ENCODE results near the gene TMEM247.

DNA sequence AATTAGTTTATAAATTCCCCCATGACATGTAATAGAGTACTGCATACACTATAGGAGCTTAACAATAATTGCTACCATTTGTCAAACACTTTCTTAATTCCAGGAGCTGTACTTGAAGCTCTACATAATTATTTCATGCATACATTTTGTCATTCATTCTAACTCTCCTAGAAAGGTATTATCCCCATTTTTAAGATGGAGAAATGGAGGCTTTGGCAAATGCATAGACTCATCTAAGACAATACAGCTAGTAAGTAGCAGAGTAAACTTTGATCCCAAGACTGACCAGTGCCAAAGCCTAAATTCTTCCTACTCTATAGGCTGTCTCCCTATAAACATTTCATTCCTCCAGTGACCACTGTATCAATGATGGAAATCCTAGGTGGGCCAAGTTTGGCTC is 42.6 kb upstream of the TMEM247 start:
- TF ChIP-seq POLR2AphosphoS5 (IDR thresholded peaks at IDR 0.05; ENCODE audit: low read depth, low read length) (no peak), TAF1 (IDR thresholded peaks at IDR 0.05; ENCODE audit: low read depth, low read length) (no peak)

Measured in GM12891 (cell line).